Peyer's patch (tissue), 4 donors: ENCODE results near the gene TBC1D17.

Source experiments
- CTCF ChIP-seq, 6 experiments: fragments of 450-650 bp in 4 of 6; fragments of 200-600 bp in 2 of 6; sonication (generic) in 1 of 6; IDR thresholded peaks; one replicate each; pipeline ENCODE4 v1.5.1; 2017 to 2019; ENCODE audit warnings: antibody characterized with exemption in 6 of 6, mild to moderate bottlenecking in 3 of 6, moderate library complexity in 1 of 6
- POLR2A ChIP-seq, 2 donors: fragments of 450-650 bp; IDR thresholded peaks; one replicate each; pipeline ENCODE4 v1.5.1; 2017; ENCODE audit warnings: antibody characterized with exemption in 2 of 2, mild to moderate bottlenecking in 2 of 2, moderate library complexity in 2 of 2

DNA sequence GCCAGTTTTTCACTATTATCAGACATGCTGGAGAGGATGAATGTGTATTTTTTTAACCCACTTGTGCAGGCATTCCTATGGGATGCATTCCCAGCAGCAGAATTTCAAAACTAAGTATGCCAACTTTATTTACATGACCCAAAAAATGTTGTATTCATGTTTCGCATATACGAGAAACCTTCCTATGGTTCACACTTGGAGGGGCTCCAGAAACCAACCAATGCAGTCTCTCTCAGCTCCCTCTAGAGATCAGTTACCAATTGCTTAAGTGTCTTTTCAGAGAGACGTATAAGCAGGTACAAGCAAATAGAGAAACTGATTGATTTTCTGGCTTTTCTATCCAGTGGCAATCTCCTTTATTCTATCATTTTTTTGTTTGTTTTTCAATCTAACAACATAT lies 32.1 kb upstream of the TBC1D17 start:
- TF ChIP-seq CTCF (IDR thresholded peaks at IDR 0.05) (no peak), POLR2A (IDR thresholded peaks at IDR 0.05) (no peak)
